Adrenal gland (tissue), 12 donors: Measurements from ENCODE around the gene ARL13B. TPM values are rescaled to one million over a fixed set of nuclear protein-coding genes. Genes with fewer than 3 reads are reported as not detected.

Experiments used
- DNase-seq, 7 donors: peaks; one replicate each; pipeline ENCODE4 v3.0.0-alpha.2; 2019 to 2020
- H3K27ac ChIP-seq, 5 donors: fragments of 200-600 bp; sonication (generic) in 4 of 5; 1 replicate in 3 of 5; 2 replicates in 2 of 5; pipeline versions ENCODE4 v1.5.1 to v1.8.0; 2016 to 2020; ENCODE audit warnings: mild to moderate bottlenecking in 1 of 5
- H3K27me3 ChIP-seq: fragments of 200-600 bp; 2 replicates; pipeline ENCODE4 v1.8.0; 2021
- H3K36me3 ChIP-seq, 2 donors: fragments of 200-600 bp; replicated peaks in 1 of 2; 1 replicate in 1 of 2; 2 replicates in 1 of 2; pipeline versions ENCODE4 v1.5.1 to v1.8.0; 2018 to 2022
- H3K4me1 ChIP-seq, 2 donors: fragments of 200-600 bp; replicated peaks in 1 of 2; 1 replicate in 1 of 2; 2 replicates in 1 of 2; pipeline versions ENCODE4 v1.5.1 to v1.8.0; 2018 to 2021
- H3K4me3 ChIP-seq, 4 donors: fragments of 200-600 bp; sonication (generic) in 3 of 4; one replicate each; pipeline ENCODE4 v1.5.1; 2016 to 2018
- H3K9me3 ChIP-seq, 3 donors: fragments of 200-600 bp; sonication (generic) in 1 of 3; replicated peaks in 1 of 3; 1 replicate in 2 of 3; 2 replicates in 1 of 3; pipeline versions ENCODE4 v1.5.1 to v1.8.0; 2016 to 2021
- POLR2A ChIP-seq, 2 donors: fragments of 450-650 bp; IDR thresholded peaks; one replicate each; pipeline ENCODE4 v1.6.1; 2017; ENCODE audit warnings: antibody characterized with exemption in 2 of 2, mild to moderate bottlenecking in 2 of 2, moderate library complexity in 1 of 2
- WGBS, 4 donors: extraction: QIAGEN DNeasy Blood & Tissue Kit in 2 of 4; methylation state at CpG; one replicate each; pipeline versions ENCODE4 v1.1.5 to v1.1.7; 2013 to 2017; 5-methylcytosine and 5-hydroxymethylcytosine counted together
- intact Hi-C, 2 donors: fragments of 100-400 bp; cut with DNase I; formaldehyde crosslinking; loops; one replicate each; pipeline versions ENCODE4 v1.14.1 to v1.15.0; 2022 to 2023
- polyA plus RNA-seq, 3 donors: library from polyadenylated mRNA; stranded (reverse); fragments of 200-250 nt in 2 of 3; fragments of 350-450 nt in 1 of 3; fragmentation: Illumina TruSeq in 1 of 3; extraction: RNeasy Lipid Tissue Mini Kit (QIAGEN cat#74804) in 1 of 3; gene quantifications; one replicate each; pipeline ENCODE4 v1.2.3, GENCODE V29; 2013 to 2014
- total RNA-seq, 9 donors: library from RNA; depleted of rRNA in 4 of 9; stranded (reverse); fragments of >200 nt in 4 of 9; fragments of 120-200 nt in 1 of 9; fragmentation: NEBNext Ultra II Directional in 1 of 9; extraction: Animal tissue kit (Norgen Biotek cat#: 25700) in 1 of 9; gene quantifications; one replicate each; pipeline versions ENCODE4 v1.1.0 to v1.2.4, GENCODE V29; 2013 to 2023
- TF ChIP-seq, protein P1 (sequence below), 6 experiments: fragments of 450-650 bp in 4 of 6; fragments of 200-600 bp in 2 of 6; sonication (generic) in 1 of 6; IDR thresholded peaks; 1 replicate in 5 of 6; 2 replicates in 1 of 6; pipeline versions ENCODE4 v1.5.1 to v1.8.0; 2016 to 2021; ENCODE audit warnings: antibody characterized with exemption in 6 of 6, mild to moderate bottlenecking in 2 of 6, moderate library complexity in 1 of 6
- donor health status: healthy with polysubstance abuse.
- donor health status: Bipolar disorder and iron deficiency.
- donor health status: DM: yes; HTN: yes; CAD: no.
- donor health status: DM: no; HTN: no; CAD: no.
- donor health status: DM: no; HTN: no; CAD: no.
- donor health status: DM: yes; HTN: yes; CAD: no.

ARL13B gene
- total and polyA plus RNA-seq, 12 donors = 3.2 to 7.7 (median 5.9) TPM

DNA sequence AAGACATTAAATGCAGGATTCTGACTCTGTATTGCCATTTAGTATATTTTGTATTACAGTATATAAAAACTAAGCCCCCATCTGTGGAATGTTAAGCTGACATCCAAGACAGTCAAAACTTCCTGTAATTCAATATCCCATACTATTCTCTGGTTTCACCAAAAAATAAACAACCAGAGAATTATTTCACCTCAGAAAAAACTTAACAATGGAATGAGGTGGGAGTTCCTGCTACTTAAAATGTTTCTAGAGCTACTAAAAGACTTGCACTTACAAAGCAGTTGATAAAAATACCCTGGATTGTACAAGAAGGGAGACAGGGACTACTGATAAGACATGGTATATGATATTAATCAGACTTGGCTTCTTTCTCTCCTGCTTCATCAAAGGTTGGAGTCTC, 8.3 kb downstream of the ARL13B start:
- H3K27me3 ChIP-seq = no peaks in the 10 kb centered on the region
- TF ChIP-seq POLR2A (IDR thresholded peaks at IDR 0.05) = no peak
- TF ChIP-seq, protein P1, sequence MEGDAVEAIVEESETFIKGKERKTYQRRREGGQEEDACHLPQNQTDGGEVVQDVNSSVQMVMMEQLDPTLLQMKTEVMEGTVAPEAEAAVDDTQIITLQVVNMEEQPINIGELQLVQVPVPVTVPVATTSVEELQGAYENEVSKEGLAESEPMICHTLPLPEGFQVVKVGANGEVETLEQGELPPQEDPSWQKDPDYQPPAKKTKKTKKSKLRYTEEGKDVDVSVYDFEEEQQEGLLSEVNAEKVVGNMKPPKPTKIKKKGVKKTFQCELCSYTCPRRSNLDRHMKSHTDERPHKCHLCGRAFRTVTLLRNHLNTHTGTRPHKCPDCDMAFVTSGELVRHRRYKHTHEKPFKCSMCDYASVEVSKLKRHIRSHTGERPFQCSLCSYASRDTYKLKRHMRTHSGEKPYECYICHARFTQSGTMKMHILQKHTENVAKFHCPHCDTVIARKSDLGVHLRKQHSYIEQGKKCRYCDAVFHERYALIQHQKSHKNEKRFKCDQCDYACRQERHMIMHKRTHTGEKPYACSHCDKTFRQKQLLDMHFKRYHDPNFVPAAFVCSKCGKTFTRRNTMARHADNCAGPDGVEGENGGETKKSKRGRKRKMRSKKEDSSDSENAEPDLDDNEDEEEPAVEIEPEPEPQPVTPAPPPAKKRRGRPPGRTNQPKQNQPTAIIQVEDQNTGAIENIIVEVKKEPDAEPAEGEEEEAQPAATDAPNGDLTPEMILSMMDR (IDR thresholded peaks at IDR 0.05) = no peak
- intact Hi-C loops = no loop called here
- no peak overlapping the region for H3K4me3 ChIP-seq
- no peak overlapping the region for H3K27ac ChIP-seq
- no peak for DNase-seq
- H3K9me3 ChIP-seq = no peaks in the 10 kb centered on the region
- H3K36me3 ChIP-seq = no peaks in the 10 kb centered on the region
- H3K4me1 ChIP-seq = no peaks in the 10 kb centered on the region

DNA sequence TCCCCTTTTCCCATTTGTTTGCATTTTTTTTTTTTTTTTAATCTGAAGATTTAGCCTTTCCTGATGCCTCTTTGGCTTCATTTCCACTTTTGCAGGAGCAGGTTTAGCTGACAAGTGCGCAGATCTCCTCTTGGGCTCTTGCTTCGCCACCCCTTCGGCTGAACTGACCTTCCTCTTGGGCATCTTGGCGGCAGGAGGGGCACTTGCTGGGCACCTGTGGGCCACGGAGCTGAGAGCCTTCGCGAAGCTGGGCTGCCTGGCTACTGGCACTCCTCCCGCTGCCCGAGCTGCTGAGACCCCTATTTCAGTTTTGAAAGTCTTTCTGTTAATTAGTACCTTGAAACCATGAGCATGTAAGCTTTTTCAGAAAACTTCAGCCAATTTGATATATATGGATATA, 8.8 kb downstream of the ARL13B start:
- intact Hi-C loops = no loop called here
- Histone ChIP-seq H3K4me1 (no peaks in the 10 kb centered on the region), H3K27ac (no peak overlapping the region), H3K36me3 (no peaks in the 10 kb centered on the region), H3K9me3 (no peaks in the 10 kb centered on the region), H3K27me3 (no peaks in the 10 kb centered on the region), H3K4me3 (no peak overlapping the region)
- TF ChIP-seq POLR2A (IDR thresholded peaks at IDR 0.05) = no peak
- TF ChIP-seq, protein P1 (IDR thresholded peaks at IDR 0.05) = no peak
- WGBS, 4 donors = 93 to 95% (median 95%) methylated on average over 9 of the region's 9 CpGs
- no peak for DNase-seq

DNA sequence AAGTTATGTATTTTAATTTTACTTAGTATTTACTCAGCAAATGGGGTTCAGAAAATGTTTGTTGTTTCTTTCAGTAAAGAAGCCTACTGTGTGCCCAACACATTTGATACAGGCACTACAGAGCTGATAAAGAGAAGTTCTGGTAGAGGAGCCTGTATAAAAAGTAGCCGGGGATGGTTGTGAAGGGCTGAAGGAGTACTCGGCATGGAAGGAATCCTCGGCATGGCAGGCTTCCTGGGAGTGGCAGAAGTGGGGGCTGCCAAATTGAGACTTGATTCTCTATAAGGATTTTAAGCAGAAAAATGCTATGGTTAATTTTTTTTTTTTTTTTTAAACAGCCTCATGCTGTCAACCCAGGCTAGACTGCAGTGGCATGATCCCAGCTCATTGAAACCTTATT, 9.3 kb downstream of the ARL13B start:
- H3K27ac ChIP-seq = no peak overlapping the region
- no peaks in the 10 kb centered on the region for H3K9me3 ChIP-seq
- TF ChIP-seq, protein P1 (IDR thresholded peaks at IDR 0.05) = no peak
- TF ChIP-seq POLR2A (IDR thresholded peaks at IDR 0.05) = no peak
- H3K36me3 ChIP-seq = no peaks in the 10 kb centered on the region
- H3K27me3 ChIP-seq = no peaks in the 10 kb centered on the region
- DNase-seq = no peak
- 82 to 90% (median 87%) methylated on average over 3 of the region's 3 CpGs for WGBS, 4 donors
- H3K4me3 ChIP-seq = no peak overlapping the region
- no peaks in the 10 kb centered on the region for H3K4me1 ChIP-seq
- intact Hi-C loops = no loop called here

DNA sequence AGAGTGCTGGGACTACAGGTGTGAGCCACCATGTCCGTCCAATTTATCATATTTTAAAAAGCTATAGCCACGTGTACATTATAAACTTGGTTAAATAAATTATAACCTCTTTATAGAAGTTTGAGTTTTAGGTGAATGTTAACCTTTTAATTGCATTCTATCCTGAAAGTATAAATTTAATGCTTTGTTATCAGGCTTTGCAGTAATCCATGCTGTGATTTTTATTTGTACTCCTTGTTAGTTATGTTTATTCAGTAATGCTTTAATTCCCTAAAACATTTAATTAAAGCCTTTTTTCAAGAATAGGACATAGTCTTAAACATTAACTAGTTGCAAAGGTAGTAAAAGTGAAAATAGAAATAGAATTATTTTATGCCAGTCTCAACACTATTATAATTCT, 11.7 kb downstream of the ARL13B start:
- H3K27ac ChIP-seq = no peak overlapping the region
- DNase-seq = no peak
- H3K9me3 ChIP-seq = no peaks in the 10 kb centered on the region
- no peaks in the 10 kb centered on the region for H3K4me1 ChIP-seq
- H3K27me3 ChIP-seq = no peaks in the 10 kb centered on the region
- H3K4me3 ChIP-seq = no peak overlapping the region
- no peaks in the 10 kb centered on the region for H3K36me3 ChIP-seq
- TF ChIP-seq, protein P1 (IDR thresholded peaks at IDR 0.05) = no peak
- no peak for TF ChIP-seq POLR2A (IDR thresholded peaks at IDR 0.05)
- intact Hi-C loops = no loop called here
- 77 to 93% (median 89%) methylated on average over 2 of the region's 2 CpGs for WGBS, 4 donors
